IMR-90 (cell line): ENCODE results near the gene FBXL13. TPM values are rescaled to one million over a fixed set of nuclear protein-coding genes. Genes with fewer than 3 reads are reported as not detected.

Source experiments
- ATAC-seq: fragments of 200-7000 bp; cut with Tn5 transposase; 2 replicates; pipeline ENCODE4 v1.9.1; 2020; ENCODE audit warnings: low read depth, mild to moderate bottlenecking, moderate library complexity
- BruUV-seq: library from RNA; stranded (reverse); fragments of 400-500 nt; replicated peaks from 2 replicates; lab custom pipeline; 2021; lab: Mats Ljungman, UMichigan
- CTCF ChIA-PET: fragments of 300-600 bp; formaldehyde crosslinking; extraction: SDS; loops from one replicate; lab custom pipeline; 2021; ENCODE audit warnings: antibody characterized with exemption; lab: Yijun Ruan, JAX
- POLR2A ChIA-PET: fragments of 300-600 bp; sonication (Branson Sonifier 250); formaldehyde crosslinking; loops from one replicate; lab custom pipeline; 2022; ENCODE audit warnings: antibody characterized with exemption; ENCODE audit not compliant: unreplicated experiment; lab: Charles Lee
- DNase-seq: peaks from one replicate; pipeline ENCODE4 v3.0.0; 2013
- H2AFZ ChIP-seq: replicated peaks from 2 replicates; pipeline ENCODE3; 2013; ENCODE audit warnings: low read length, mild to moderate bottlenecking; ENCODE audit not compliant: poor library complexity
- H2AK5ac ChIP-seq: 2 replicates; pipeline ENCODE4 v1.6.1; 2013; ENCODE audit warnings: low read depth, low read length, inconsistent platforms
- H2AK9ac ChIP-seq: replicated peaks from 2 replicates; pipeline ENCODE3; 2013; ENCODE audit warnings: mild to moderate bottlenecking, low read depth, low read length, moderate library complexity; ENCODE audit not compliant: poor library complexity
- H2BK120ac ChIP-seq: 2 replicates; pipeline ENCODE4 v1.6.1; 2013; ENCODE audit warnings: low read depth, low read length, inconsistent platforms
- H2BK15ac ChIP-seq: 3 replicates; pipeline ENCODE4 v1.6.1; 2013; ENCODE audit warnings: low read depth, low read length, inconsistent platforms
- H2BK20ac ChIP-seq: 2 replicates; pipeline ENCODE4 v1.6.1; 2013; ENCODE audit warnings: low read depth, mild to moderate bottlenecking, inconsistent platforms, low read length, moderate library complexity
- H2BK5ac ChIP-seq: 2 replicates; pipeline ENCODE4 v1.6.1; 2013; ENCODE audit warnings: mild to moderate bottlenecking, low read depth, low read length, inconsistent platforms; ENCODE audit not compliant: poor library complexity, severe bottlenecking
- H3K14ac ChIP-seq: replicated peaks from 2 replicates; pipeline ENCODE4 v1.6.1; 2013; ENCODE audit warnings: low read depth, low read length, inconsistent platforms
- H3K18ac ChIP-seq: 2 replicates; pipeline ENCODE4 v1.6.1; 2013; ENCODE audit warnings: low read depth, low read length, control low read depth
- H3K23ac ChIP-seq: 2 replicates; pipeline ENCODE4 v1.6.1; 2013; ENCODE audit warnings: low read depth, low read length, inconsistent platforms
- H3K27ac ChIP-seq: 2 replicates; pipeline ENCODE4 v1.5.1; 2013; ENCODE audit warnings: mild to moderate bottlenecking, control low read depth, low read length; ENCODE audit not compliant: insufficient read depth
- H3K27me3 ChIP-seq: 2 replicates; pipeline ENCODE4 v1.6.1; 2013; ENCODE audit warnings: low read length; ENCODE audit not compliant: control insufficient read depth, insufficient read depth
- H3K36me3 ChIP-seq: 2 replicates; pipeline ENCODE4 v1.6.1; 2013; ENCODE audit warnings: low read length, mixed read lengths; ENCODE audit not compliant: control insufficient read depth, insufficient read depth
- H3K4ac ChIP-seq: 2 replicates; pipeline ENCODE4 v1.6.1; 2013; ENCODE audit warnings: low read depth, low read length, inconsistent platforms
- H3K4me1 ChIP-seq: 2 replicates; pipeline ENCODE4 v1.6.1; 2013; ENCODE audit warnings: low read length, mixed read lengths; ENCODE audit not compliant: control insufficient read depth, insufficient read depth
- H3K4me2 ChIP-seq: 2 replicates; pipeline ENCODE4 v1.6.1; 2013; ENCODE audit warnings: low read depth, mild to moderate bottlenecking, control low read depth, low read length, moderate library complexity
- H3K4me3 ChIP-seq: 2 replicates; pipeline ENCODE4 v1.5.1; 2013; ENCODE audit warnings: low read depth, mild to moderate bottlenecking, control low read depth, low read length, moderate library complexity; ENCODE audit not compliant: insufficient read depth
- H3K56ac ChIP-seq: 2 replicates; pipeline ENCODE4 v1.6.1; 2013; ENCODE audit warnings: low read length, inconsistent platforms; ENCODE audit not compliant: insufficient read depth; ENCODE audit errors: extremely low read depth
- H3K79me1 ChIP-seq, 2 experiments: 2 replicates each; pipeline ENCODE4 v1.6.1; 2013; ENCODE audit warnings: low read length in 2 of 2, inconsistent platforms in 1 of 2, low read depth in 1 of 2
- H3K9ac ChIP-seq: 2 replicates; pipeline ENCODE4 v1.6.1; 2013; ENCODE audit warnings: low read depth, low read length, control low read depth
- H3K9me1 ChIP-seq: 2 replicates; pipeline ENCODE4 v1.6.1; 2013; ENCODE audit warnings: low read length, inconsistent platforms; ENCODE audit not compliant: insufficient read depth
- H3K9me3 ChIP-seq: 2 replicates; pipeline ENCODE4 v1.6.1; 2013; ENCODE audit warnings: low read length; ENCODE audit not compliant: control insufficient read depth, insufficient read depth
- H4K20me1 ChIP-seq: 2 replicates; pipeline ENCODE4 v1.6.1; 2013; ENCODE audit warnings: low read length, inconsistent platforms; ENCODE audit not compliant: insufficient read depth
- H4K5ac ChIP-seq: 2 replicates; pipeline ENCODE4 v1.6.1; 2013; ENCODE audit warnings: mild to moderate bottlenecking, low read depth, low read length, control low read depth
- H4K8ac ChIP-seq, 2 experiments: 2 replicates each; pipeline ENCODE4 v1.6.1; 2013; ENCODE audit warnings: low read depth in 2 of 2, low read length in 2 of 2, control low read depth in 1 of 2, inconsistent platforms in 1 of 2
- H4K91ac ChIP-seq: 2 replicates; pipeline ENCODE4 v1.6.1; 2013; ENCODE audit warnings: low read depth, low read length, inconsistent platforms; ENCODE audit not compliant: insufficient read depth
- BHLHE40 ChIP-seq: fragments of 150-350 bp; IDR thresholded peaks from 2 replicates; pipeline ENCODE4 v1.6.1; 2016; ENCODE audit warnings: mild to moderate bottlenecking, low read depth, low read length
- CEBPB ChIP-seq: IDR thresholded peaks from 2 replicates; pipeline ENCODE4 v1.6.1; 2012; ENCODE audit warnings: low read depth, low read length, improper control_type of control experiment
- CHD1 ChIP-seq: IDR thresholded peaks from 2 replicates; pipeline ENCODE4 v1.6.1; 2012; ENCODE audit warnings: low read depth, low read length, improper control_type of control experiment
- CTCF ChIP-seq: conservative IDR thresholded peaks from 2 replicates; pipeline ENCODE4 v1.5.1; 2012; ENCODE audit warnings: mild to moderate bottlenecking, low read depth, low read length, improper control_type of control experiment
- ELK1 ChIP-seq: fragments of 150-350 bp; IDR thresholded peaks from 2 replicates; pipeline ENCODE4 v1.6.1; 2016; ENCODE audit warnings: low read depth, mild to moderate bottlenecking, low read length, moderate library complexity, borderline replicate concordance
- FOS ChIP-seq: fragments of 150-350 bp; IDR thresholded peaks from 2 replicates; pipeline ENCODE4 v1.6.1; 2016; ENCODE audit warnings: low read depth, low read length
- MAFK ChIP-seq: IDR thresholded peaks from 2 replicates; pipeline ENCODE4 v1.6.1; 2012; ENCODE audit warnings: low read depth, low read length, improper control_type of control experiment
- MXI1 ChIP-seq: IDR thresholded peaks from 2 replicates; pipeline ENCODE4 v1.6.1; 2012; ENCODE audit warnings: low read depth, mild to moderate bottlenecking, low read length, moderate library complexity, borderline replicate concordance
- NFE2L2 ChIP-seq: fragments of 150-350 bp; IDR thresholded peaks from 2 replicates; pipeline ENCODE4 v1.6.1; 2016; ENCODE audit warnings: low read depth, mild to moderate bottlenecking, low read length
- RAD21 ChIP-seq: IDR thresholded peaks from 2 replicates; pipeline ENCODE4 v1.6.1; 2012; ENCODE audit warnings: low read length, improper control_type of control experiment
- WGBS, 2 experiments: methylation state at CpG; one replicate each; pipeline versions ENCODE4 v1.1.5 to v1.1.7; 2013; ENCODE audit warnings: missing lambda C conversion rate in 2 of 2; ENCODE audit not compliant: insufficient read length in 1 of 2; ENCODE audit errors: extremely low coverage in 2 of 2; 5-methylcytosine and 5-hydroxymethylcytosine counted together
- dilution Hi-C: fragments of 300-500 bp; cut with HindIII; formaldehyde crosslinking; loops from one replicate; pipeline ENCODE4 v1.14.3; 2018; ENCODE audit warnings: low sequenced_read_pairs; ENCODE audit not compliant: unreplicated experiment
- in situ Hi-C: fragments of 300-500 bp; cut with MboI; formaldehyde crosslinking; loops from 3 replicates; pipeline ENCODE4 v1.14.3; 2019; ENCODE audit warnings: low sequenced_read_pairs, inconsistent platforms, mixed read lengths
- intact Hi-C: fragments of 100-400 bp; cut with micrococcal nuclease; formaldehyde crosslinking; loops from 2 replicates; pipeline ENCODE4 v1.10.0; 2022
- polyA plus RNA-seq, 3 experiments: library from polyadenylated mRNA; depleted of rRNA; stranded (reverse); fragments of >200 nt; gene quantifications; 2 replicates each; pipeline ENCODE4 v1.2.3, GENCODE V29; 2012; ENCODE audit warnings: low replicate concordance in 1 of 3
- total RNA-seq: library from RNA; depleted of rRNA; stranded (reverse); fragments of >200 nt; gene quantifications from 2 replicates; pipeline ENCODE4 v1.2.3, GENCODE V29; 2012

Gene FBXL13
- total and polyA plus RNA-seq, 2 of the 4 experiments (the other 2 are of a cell fraction): 0.24 to 0.36 TPM

- CTCF ChIA-PET: no interaction called here
- Histone ChIP-seq H3K56ac (peak overlapping the region; percentile 59; the same call in 1 of the 2 replicates), H4K20me1 (no peaks in the 10 kb centered on the region), H2BK15ac (peak overlapping the region; percentile 93), H3K18ac (peak overlapping the region; percentile 88), H3K36me3 (no peaks in the 10 kb centered on the region), H3K27me3 (no peaks in the 10 kb centered on the region), H4K8ac (peak overlapping the region; percentile 27 to 80), H3K79me1 (no peaks in the 10 kb centered on the region), H3K14ac (peak overlapping the region; percentile 69), H3K4me3 (no peak overlapping the region), H2BK5ac (peak overlapping the region; percentile 78), H2AK5ac (peak overlapping the region; percentile 84), H3K4me1 (peaks cover 18% of the 10 kb centered on the region), H4K5ac (peak overlapping the region; percentile 83), H3K9ac (0 out of 2 replicates have a peak overlapping the region, but pooled peaks have one; percentile 3), H2AFZ (peak overlapping the region; percentile 69), H2BK120ac (peak overlapping the region; percentile 97), H4K91ac (peak overlapping the region; percentile 92), H3K9me1 (peaks cover 12% of the 10 kb centered on the region), H3K27ac (peak overlapping the region; percentile 79), H3K23ac (peak overlapping the region; percentile 43; the same call in 1 of the 2 replicates), H3K9me3 (no peaks in the 10 kb centered on the region), H2AK9ac (peak overlapping the region; percentile 43), H2BK20ac (peak overlapping the region; percentile 99), H3K4me2 (peak overlapping the region; percentile 30; the same call in 1 of the 2 replicates), H3K4ac (peak overlapping the region; percentile 96)
- intact Hi-C loops: no loop called here
- 0% methylated on average over 1 of the region's 2 CpGs; no CpG with 5 or more reads in 1 of the 2 experiments for WGBS, 2 experiments
- in situ Hi-C loops: no loop called here
- ATAC-seq (peak; percentile 90), DNase-seq (peak; percentile 99)
- TF ChIP-seq BHLHE40 (peak; percentile 83), CEBPB (0 out of 2 replicates have a peak, but pooled peaks have one; percentile 11), RAD21 (peak; percentile 10; the same call in 1 of the 2 replicates), CTCF (no peak), ELK1 (no peak), NFE2L2 (peak; percentile 72; the same call in 1 of the 2 replicates), FOS (peak; percentile 99), MXI1 (0 out of 2 replicates have a peak, but pooled peaks have one; percentile 14), MAFK (peak; percentile 29), CHD1 (peak; percentile 67; the same call in 1 of the 2 replicates)
- POLR2A ChIA-PET: interaction anchor here (0.6 kb wide), 1 partner anchor 1900 kb away, joined by 3 read pairs; no protein-coding TSS in a partner anchor
- BruUV-seq: no TSS peak
- dilution Hi-C loops: no loop called here
These were observed 82.9 kb downstream of the FBXL13 start for GRCh38 chr7:102991540-102992214.
